Panc1 (cell line): ENCODE measurements around the gene ARHGEF3. TPM values are rescaled to one million over a fixed set of nuclear protein-coding genes. Genes with fewer than 3 reads are reported as not detected.

ENCODE experiments used
- ATAC-seq: fragments of 200-7000 bp; cut with Tn5 transposase; 2 replicates; pipeline ENCODE4 v1.9.1; 2020; ENCODE audit warnings: mild to moderate bottlenecking, moderate library complexity
- BruUV-seq: library from RNA; stranded (reverse); fragments of 400-500 nt; replicated peaks from 2 replicates; lab custom pipeline; 2021; lab: Mats Ljungman, UMichigan
- CTCF ChIA-PET: fragments of 300-600 bp; sonication (Branson Sonifier 250); formaldehyde crosslinking; loops from one replicate; lab custom pipeline; 2022; ENCODE audit warnings: antibody characterized with exemption; lab: Charles Lee
- POLR2A ChIA-PET: fragments of 300-600 bp; sonication (Branson Sonifier 250); formaldehyde crosslinking; loops from one replicate; lab custom pipeline; 2022; ENCODE audit warnings: antibody characterized with exemption; lab: Charles Lee
- DNase-seq: peaks from one replicate; pipeline ENCODE4 v3.0.0-alpha.2; 2010; ENCODE audit warnings: low read depth, low spot score
- H3K27ac ChIP-seq: 2 replicates; pipeline ENCODE4 v1.5.1; 2011; ENCODE audit warnings: mild to moderate bottlenecking, low read length, inconsistent platforms
- H3K27me3 ChIP-seq: fragments of 200-500 bp; sonication (Bioruptor generic); 2 replicates; pipeline ENCODE4 v1.6.0; 2014; ENCODE audit warnings: low read length, inconsistent platforms; ENCODE audit not compliant: control insufficient read depth, insufficient read depth
- H3K36me3 ChIP-seq: fragments of 200-500 bp; sonication (Bioruptor generic); 2 replicates; pipeline ENCODE4 v1.5.1; 2014; ENCODE audit warnings: inconsistent platforms, mild to moderate bottlenecking, low read length, moderate library complexity; ENCODE audit not compliant: control insufficient read depth, insufficient read depth
- H3K4me1 ChIP-seq: 2 replicates; pipeline ENCODE4 v1.5.1; 2011; ENCODE audit warnings: inconsistent platforms, mild to moderate bottlenecking, low read length, moderate library complexity; ENCODE audit not compliant: control insufficient read depth, insufficient read depth
- H3K4me3 ChIP-seq, 2 experiments: 2 replicates each; pipeline ENCODE4 v1.5.1; 2011 to 2012; ENCODE audit warnings: low read depth in 2 of 2, low read length in 2 of 2, mild to moderate bottlenecking in 2 of 2, inconsistent platforms in 1 of 2, moderate library complexity in 1 of 2
- H3K9me3 ChIP-seq: fragments of 200-500 bp; sonication (Bioruptor generic); 2 replicates; pipeline ENCODE4 v1.5.1; 2014; ENCODE audit warnings: low read depth, mild to moderate bottlenecking, inconsistent platforms, low read length, moderate library complexity; ENCODE audit not compliant: control insufficient read depth, insufficient read depth
- POLR2AphosphoS5 ChIP-seq: IDR thresholded peaks from 2 replicates; pipeline ENCODE4 v1.6.1; 2012; ENCODE audit warnings: mild to moderate bottlenecking, low read depth, low read length, moderate library complexity
- SIN3A ChIP-seq: IDR thresholded peaks from 2 replicates; pipeline ENCODE4 v1.6.1; 2012; ENCODE audit warnings: low read depth, mild to moderate bottlenecking, low read length, moderate library complexity, borderline replicate concordance; ENCODE audit not compliant: insufficient read depth
- TCF7L2 ChIP-seq: IDR thresholded peaks from 2 replicates; pipeline ENCODE4 v1.6.1; 2011; ENCODE audit warnings: mild to moderate bottlenecking, low read depth, low read length, inconsistent platforms
- in situ Hi-C: cut with HindIII; loops from 2 replicates; pipeline ENCODE4 v1.10.0; 2016; ENCODE audit warnings: low sequenced_read_pairs, low pct_unique_long_range_greater_than_20kb
- intact Hi-C: fragments of 100-400 bp; cut with micrococcal nuclease; formaldehyde crosslinking; loops from one replicate; pipeline ENCODE4 v1.10.0; 2022; ENCODE audit not compliant: unreplicated experiment
- total RNA-seq: library from RNA; stranded (reverse); gene quantifications from one replicate; pipeline ENCODE4 v1.2.1, GENCODE V29; 2021; ENCODE audit not compliant: unreplicated experiment
- TF ChIP-seq, protein P1 (sequence below): fragments of 450-650 bp; IDR thresholded peaks from 2 replicates; pipeline ENCODE4 v1.5.1; 2017; ENCODE audit warnings: mild to moderate bottlenecking
- TF ChIP-seq, protein P2 (sequence below), 2 experiments: IDR thresholded peaks; 2 replicates each; pipeline ENCODE4 v1.6.1; 2011 to 2012; ENCODE audit warnings: low read depth in 2 of 2, control low read depth in 1 of 2, low read length in 1 of 2, mild to moderate bottlenecking in 1 of 2, moderate library complexity in 1 of 2; ENCODE audit not compliant: insufficient read depth in 1 of 2

The ARHGEF3 gene
- total RNA-seq, 1 experiment from 2014 or later: 19.8 TPM

DNA sequence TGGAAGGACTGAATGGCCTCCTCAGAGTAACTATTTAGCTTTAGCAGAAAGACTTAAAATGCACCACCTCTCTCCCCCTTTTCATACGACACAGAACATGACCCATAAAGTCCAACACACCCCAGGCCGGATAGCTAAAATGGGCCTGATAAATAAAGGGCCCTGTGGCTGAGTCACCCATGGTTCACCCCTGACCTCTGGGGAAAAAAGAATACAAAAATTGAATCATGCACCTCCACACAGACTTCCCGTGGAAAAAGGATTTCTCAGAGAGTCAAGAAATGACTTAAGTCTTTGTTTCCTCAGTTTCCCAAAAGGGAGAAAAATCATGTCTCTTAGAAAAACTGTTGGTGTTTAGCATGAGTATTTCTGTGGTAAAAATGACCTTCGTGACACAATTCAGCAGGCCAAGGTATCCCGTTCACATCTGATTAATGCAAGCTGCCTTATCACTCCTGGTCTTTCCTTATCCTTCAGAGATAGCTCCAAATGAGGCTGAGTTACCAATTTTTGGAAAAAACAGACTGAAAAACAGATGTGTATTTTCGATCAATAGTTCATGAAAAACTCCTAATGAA, 34.0 kb upstream of the ARHGEF3 start:
- Histone ChIP-seq H3K4me1 (peaks cover 7% of the 10 kb centered on the region; the same call in 1 of the 2 replicates), H3K27ac (no peak overlapping the region), H3K27me3 (no peaks in the 10 kb centered on the region), H3K4me3 (no peak overlapping the region), H3K9me3 (no peaks in the 10 kb centered on the region), H3K36me3 (no peaks in the 10 kb centered on the region)
- ATAC-seq: no peak
- CTCF ChIA-PET: no interaction called here
- TF ChIP-seq, protein P1, sequence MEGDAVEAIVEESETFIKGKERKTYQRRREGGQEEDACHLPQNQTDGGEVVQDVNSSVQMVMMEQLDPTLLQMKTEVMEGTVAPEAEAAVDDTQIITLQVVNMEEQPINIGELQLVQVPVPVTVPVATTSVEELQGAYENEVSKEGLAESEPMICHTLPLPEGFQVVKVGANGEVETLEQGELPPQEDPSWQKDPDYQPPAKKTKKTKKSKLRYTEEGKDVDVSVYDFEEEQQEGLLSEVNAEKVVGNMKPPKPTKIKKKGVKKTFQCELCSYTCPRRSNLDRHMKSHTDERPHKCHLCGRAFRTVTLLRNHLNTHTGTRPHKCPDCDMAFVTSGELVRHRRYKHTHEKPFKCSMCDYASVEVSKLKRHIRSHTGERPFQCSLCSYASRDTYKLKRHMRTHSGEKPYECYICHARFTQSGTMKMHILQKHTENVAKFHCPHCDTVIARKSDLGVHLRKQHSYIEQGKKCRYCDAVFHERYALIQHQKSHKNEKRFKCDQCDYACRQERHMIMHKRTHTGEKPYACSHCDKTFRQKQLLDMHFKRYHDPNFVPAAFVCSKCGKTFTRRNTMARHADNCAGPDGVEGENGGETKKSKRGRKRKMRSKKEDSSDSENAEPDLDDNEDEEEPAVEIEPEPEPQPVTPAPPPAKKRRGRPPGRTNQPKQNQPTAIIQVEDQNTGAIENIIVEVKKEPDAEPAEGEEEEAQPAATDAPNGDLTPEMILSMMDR: no peak
- BruUV-seq: no TSS peak
- intact Hi-C loops (no loop called here), in situ Hi-C loops (no loop called here)
- no peak for DNase-seq
- POLR2A ChIA-PET: no interaction called here

DNA sequence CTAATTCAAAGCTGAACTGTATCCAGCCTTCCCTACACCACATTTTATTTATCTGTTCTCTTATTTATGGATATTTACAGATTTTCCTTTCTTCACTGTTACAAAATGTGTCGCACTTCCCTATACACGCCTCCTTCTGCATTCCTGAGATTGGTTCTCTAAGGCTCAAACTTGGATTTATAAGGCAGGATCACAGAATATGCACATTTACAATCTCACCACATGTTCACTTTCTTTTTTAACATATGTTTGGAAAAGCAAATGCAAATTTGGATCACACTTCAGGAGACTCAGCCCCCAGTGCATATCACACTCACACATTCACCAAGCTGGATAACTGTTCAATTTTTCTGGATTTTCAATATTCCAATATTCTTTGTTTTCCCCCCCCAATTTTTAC, 31.8 kb upstream of the ARHGEF3 start:
- no peaks in the 10 kb centered on the region for H3K9me3 ChIP-seq
- ATAC-seq: no peak
- H3K27me3 ChIP-seq: no peaks in the 10 kb centered on the region
- no TSS peak for BruUV-seq
- H3K4me3 ChIP-seq: no peak overlapping the region
- in situ Hi-C loops: no loop called here
- no peaks in the 10 kb centered on the region for H3K36me3 ChIP-seq
- H3K27ac ChIP-seq: no peak overlapping the region
- TF ChIP-seq, protein P1: no peak
- TF ChIP-seq, protein P2, sequence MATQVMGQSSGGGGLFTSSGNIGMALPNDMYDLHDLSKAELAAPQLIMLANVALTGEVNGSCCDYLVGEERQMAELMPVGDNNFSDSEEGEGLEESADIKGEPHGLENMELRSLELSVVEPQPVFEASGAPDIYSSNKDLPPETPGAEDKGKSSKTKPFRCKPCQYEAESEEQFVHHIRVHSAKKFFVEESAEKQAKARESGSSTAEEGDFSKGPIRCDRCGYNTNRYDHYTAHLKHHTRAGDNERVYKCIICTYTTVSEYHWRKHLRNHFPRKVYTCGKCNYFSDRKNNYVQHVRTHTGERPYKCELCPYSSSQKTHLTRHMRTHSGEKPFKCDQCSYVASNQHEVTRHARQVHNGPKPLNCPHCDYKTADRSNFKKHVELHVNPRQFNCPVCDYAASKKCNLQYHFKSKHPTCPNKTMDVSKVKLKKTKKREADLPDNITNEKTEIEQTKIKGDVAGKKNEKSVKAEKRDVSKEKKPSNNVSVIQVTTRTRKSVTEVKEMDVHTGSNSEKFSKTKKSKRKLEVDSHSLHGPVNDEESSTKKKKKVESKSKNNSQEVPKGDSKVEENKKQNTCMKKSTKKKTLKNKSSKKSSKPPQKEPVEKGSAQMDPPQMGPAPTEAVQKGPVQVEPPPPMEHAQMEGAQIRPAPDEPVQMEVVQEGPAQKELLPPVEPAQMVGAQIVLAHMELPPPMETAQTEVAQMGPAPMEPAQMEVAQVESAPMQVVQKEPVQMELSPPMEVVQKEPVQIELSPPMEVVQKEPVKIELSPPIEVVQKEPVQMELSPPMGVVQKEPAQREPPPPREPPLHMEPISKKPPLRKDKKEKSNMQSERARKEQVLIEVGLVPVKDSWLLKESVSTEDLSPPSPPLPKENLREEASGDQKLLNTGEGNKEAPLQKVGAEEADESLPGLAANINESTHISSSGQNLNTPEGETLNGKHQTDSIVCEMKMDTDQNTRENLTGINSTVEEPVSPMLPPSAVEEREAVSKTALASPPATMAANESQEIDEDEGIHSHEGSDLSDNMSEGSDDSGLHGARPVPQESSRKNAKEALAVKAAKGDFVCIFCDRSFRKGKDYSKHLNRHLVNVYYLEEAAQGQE (IDR thresholded peaks at IDR 0.05; ENCODE audit: insufficient read depth in 1 of 2, low read depth in 2 of 2, low read length in 1 of 2): no peak
- TF ChIP-seq POLR2AphosphoS5 (no peak), SIN3A (no peak), TCF7L2 (no peak)
- ChIA-PET CTCF (no interaction called here), POLR2A (no interaction called here)
- no peaks in the 10 kb centered on the region for H3K4me1 ChIP-seq
- intact Hi-C loops: no loop called here
- no peak for DNase-seq
